Gastrocnemius medialis (tissue), 4 donors: ENCODE measurements around the gene METTL16. TPM values are rescaled to one million over a fixed set of nuclear protein-coding genes. Genes with fewer than 3 reads are reported as not detected.

Source experiments
- ATAC-seq, 2 donors: fragments of 150-250 bp; one replicate each; pipeline ENCODE4 v1.9.1; 2016
- DNase-seq, 2 donors: peaks; one replicate each; pipeline ENCODE4 v3.0.0-alpha.2; 2019
- H3K27ac ChIP-seq, 4 donors: fragments of 200-600 bp; sonication (generic); 1 replicate in 1 of 4; 2 replicates in 3 of 4; pipeline ENCODE4 v1.5.1; 2016 to 2018; ENCODE audit warnings: mild to moderate bottlenecking in 2 of 4, moderate library complexity in 1 of 4
- H3K27me3 ChIP-seq, 3 donors: fragments of 200-600 bp; sonication (generic) in 2 of 3; 1 replicate in 1 of 3; 2 replicates in 2 of 3; pipeline versions ENCODE4 v1.5.1 to v1.6.0; 2016 to 2019; ENCODE audit warnings: mild to moderate bottlenecking in 1 of 3, moderate library complexity in 1 of 3
- H3K36me3 ChIP-seq, 2 donors: fragments of 200-600 bp; sonication (generic) in 1 of 2; one replicate each; pipeline ENCODE4 v1.5.1; 2017 to 2018
- H3K4me1 ChIP-seq, 2 donors: fragments of 200-600 bp; sonication (generic) in 1 of 2; one replicate each; pipeline ENCODE4 v1.5.1; 2016 to 2017; ENCODE audit warnings: mild to moderate bottlenecking in 2 of 2
- H3K4me3 ChIP-seq, 4 donors: fragments of 200-600 bp; sonication (generic) in 3 of 4; 1 replicate in 1 of 4; 2 replicates in 3 of 4; pipeline ENCODE4 v1.5.1; 2016 to 2019; ENCODE audit warnings: mild to moderate bottlenecking in 2 of 4
- H3K9me3 ChIP-seq, 3 donors: fragments of 200-600 bp; sonication (generic) in 2 of 3; 1 replicate in 1 of 3; 2 replicates in 2 of 3; pipeline ENCODE4 v1.5.1; 2016 to 2019
- POLR2A ChIP-seq, 2 donors: fragments of 450-650 bp; IDR thresholded peaks; one replicate each; pipeline ENCODE4 v1.6.1; 2017; ENCODE audit warnings: antibody characterized with exemption in 2 of 2, mild to moderate bottlenecking in 2 of 2, moderate library complexity in 2 of 2
- in situ Hi-C, 4 donors: fragments of 200-750 bp; cut with MboI; loops; one replicate each; pipeline versions ENCODE4 v1.15.0 to v1.8.0; 2017; ENCODE audit warnings: low sequenced_read_pairs in 4 of 4
- intact Hi-C: fragments of 100-400 bp; cut with DNase I; formaldehyde crosslinking; loops from one replicate; pipeline ENCODE4 v1.15.1; 2023; ENCODE audit warnings: low total_unique reads
- total RNA-seq, 4 donors: library from RNA; depleted of rRNA; stranded (reverse); fragments of >200 nt; gene quantifications; one replicate each; pipeline versions ENCODE4 v1.1.0 to v1.2.3, GENCODE V29; 2016
- TF ChIP-seq, protein P1 (sequence below), 5 experiments: fragments of 450-650 bp in 3 of 5; fragments of 200-600 bp in 2 of 5; sonication (generic) in 2 of 5; IDR thresholded peaks in 4 of 5; conservative IDR thresholded peaks in 1 of 5; 1 replicate in 4 of 5; 2 replicates in 1 of 5; pipeline ENCODE4 v1.5.1; 2016 to 2019; ENCODE audit warnings: antibody characterized with exemption in 5 of 5, mild to moderate bottlenecking in 3 of 5, moderate library complexity in 3 of 5

The METTL16 gene
- total RNA-seq, 4 donors from 2014 or later: 18.2 to 59.7 (median 25.4) TPM

DNA sequence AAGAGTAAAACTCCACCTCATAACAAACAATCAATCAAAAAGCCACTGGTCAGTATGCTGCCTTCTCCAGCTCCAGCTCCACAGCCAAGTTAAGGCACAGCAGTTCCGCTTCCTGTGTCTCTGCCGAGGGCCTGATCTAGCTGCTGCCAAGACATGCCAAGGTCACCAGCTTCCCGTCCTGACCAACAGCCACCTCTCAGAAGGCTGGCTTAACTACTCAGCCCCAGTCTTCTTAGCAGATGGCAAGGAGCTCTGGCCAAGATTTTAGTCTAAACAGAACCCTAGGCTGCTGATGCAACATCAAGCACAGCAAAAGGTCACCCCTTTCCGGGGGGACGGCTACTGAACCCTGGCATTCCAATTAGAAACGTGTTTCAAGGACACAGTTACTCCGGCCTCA, 93.1 kb downstream of the METTL16 start:
- DNase-seq (peak in 1 of 2 donors; percentile 76), ATAC-seq (peak; percentile 48 to 78)
- Histone ChIP-seq H3K4me3 (no peak overlapping the region), H3K27me3 (no peaks in the 10 kb centered on the region), H3K9me3 (no peaks in the 10 kb centered on the region), H3K36me3 (peaks cover 0 to 17% of the 10 kb centered on the region in 2 donors), H3K4me1 (peaks cover 16 to 19% of the 10 kb centered on the region in 2 donors), H3K27ac (peak overlapping the region; percentile 54 to 81 (median 74))
- TF ChIP-seq, protein P1, sequence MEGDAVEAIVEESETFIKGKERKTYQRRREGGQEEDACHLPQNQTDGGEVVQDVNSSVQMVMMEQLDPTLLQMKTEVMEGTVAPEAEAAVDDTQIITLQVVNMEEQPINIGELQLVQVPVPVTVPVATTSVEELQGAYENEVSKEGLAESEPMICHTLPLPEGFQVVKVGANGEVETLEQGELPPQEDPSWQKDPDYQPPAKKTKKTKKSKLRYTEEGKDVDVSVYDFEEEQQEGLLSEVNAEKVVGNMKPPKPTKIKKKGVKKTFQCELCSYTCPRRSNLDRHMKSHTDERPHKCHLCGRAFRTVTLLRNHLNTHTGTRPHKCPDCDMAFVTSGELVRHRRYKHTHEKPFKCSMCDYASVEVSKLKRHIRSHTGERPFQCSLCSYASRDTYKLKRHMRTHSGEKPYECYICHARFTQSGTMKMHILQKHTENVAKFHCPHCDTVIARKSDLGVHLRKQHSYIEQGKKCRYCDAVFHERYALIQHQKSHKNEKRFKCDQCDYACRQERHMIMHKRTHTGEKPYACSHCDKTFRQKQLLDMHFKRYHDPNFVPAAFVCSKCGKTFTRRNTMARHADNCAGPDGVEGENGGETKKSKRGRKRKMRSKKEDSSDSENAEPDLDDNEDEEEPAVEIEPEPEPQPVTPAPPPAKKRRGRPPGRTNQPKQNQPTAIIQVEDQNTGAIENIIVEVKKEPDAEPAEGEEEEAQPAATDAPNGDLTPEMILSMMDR (IDR thresholded peaks at IDR 0.05 in 4 of 5, conservative IDR thresholded peaks at IDR 0.05 in 1 of 5): no peak
- TF ChIP-seq POLR2A (IDR thresholded peaks at IDR 0.05): no peak
- in situ Hi-C loops: loop anchor here in 3 of 4 donors (5.0 to 25.0 kb wide), 3 partner anchors 36 to 294 kb away; partner anchors contain the start of gene CLUH (in 1 of the 3)
- intact Hi-C loops: loop anchor here (10.0 kb wide), 1 partner anchor 54 kb away; no protein-coding TSS in a partner anchor

DNA sequence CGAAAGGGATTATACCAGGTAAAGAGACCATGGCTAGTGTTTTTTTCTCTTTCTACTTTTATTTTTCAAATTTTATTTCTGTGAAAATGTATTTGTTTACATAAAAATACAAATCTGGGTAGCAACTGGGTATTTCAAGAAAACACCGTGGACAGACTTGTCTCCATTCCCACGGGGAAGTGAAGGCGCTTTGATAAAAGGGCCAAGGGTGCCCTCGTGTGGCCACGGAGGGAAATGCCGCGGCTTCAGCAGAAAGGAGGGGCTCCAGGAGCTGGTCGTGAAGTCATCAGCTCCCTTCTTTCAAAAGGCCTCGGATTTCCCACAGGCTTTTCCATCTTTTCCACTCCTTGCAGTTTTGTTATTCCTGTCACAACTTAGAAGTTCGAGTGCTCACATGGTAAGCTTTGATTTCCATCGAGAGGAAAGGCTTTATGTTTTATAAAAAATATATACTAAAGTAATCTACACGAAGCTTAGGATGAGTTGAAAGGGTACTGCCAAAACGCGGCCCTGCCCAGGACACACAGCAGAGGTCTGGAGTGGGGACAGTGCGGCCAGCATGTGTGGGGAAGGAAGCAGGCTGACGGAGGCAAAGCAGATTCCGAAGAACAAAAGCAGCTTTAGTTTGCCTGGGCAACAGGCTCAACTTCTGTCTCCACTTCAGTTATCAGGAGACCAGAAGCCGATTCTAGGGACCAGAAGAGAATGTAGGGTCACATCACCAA, 95.5 kb downstream of the METTL16 start:
- no peaks in the 10 kb centered on the region for H3K27me3 ChIP-seq
- intact Hi-C loops (loop anchor here (1.0 to 10.0 kb wide), 2 partner anchors 34 to 51 kb away; no protein-coding TSS in a partner anchor), in situ Hi-C loops (loop anchor here in 3 of 4 donors (5.0 to 25.0 kb wide), 3 partner anchors 34 to 296 kb away; partner anchors contain the start of gene CLUH (in 1 of the 3))
- no peak overlapping the region for H3K4me3 ChIP-seq
- DNase-seq (peak; percentile 65 to 87), ATAC-seq (peak; percentile 64 to 79)
- TF ChIP-seq, protein P1 (IDR thresholded peaks at IDR 0.05 in 4 of 5, conservative IDR thresholded peaks at IDR 0.05 in 1 of 5): peak; percentile 96 to 98 (median 97)
- no peak for TF ChIP-seq POLR2A (IDR thresholded peaks at IDR 0.05)
- H3K27ac ChIP-seq: peak overlapping the region; percentile 13 to 59 (median 44)
- H3K4me1 ChIP-seq: peaks cover 16 to 28% of the 10 kb centered on the region in 2 donors
- H3K9me3 ChIP-seq: no peaks in the 10 kb centered on the region
- H3K36me3 ChIP-seq: peaks cover 0 to 17% of the 10 kb centered on the region in 2 donors

DNA sequence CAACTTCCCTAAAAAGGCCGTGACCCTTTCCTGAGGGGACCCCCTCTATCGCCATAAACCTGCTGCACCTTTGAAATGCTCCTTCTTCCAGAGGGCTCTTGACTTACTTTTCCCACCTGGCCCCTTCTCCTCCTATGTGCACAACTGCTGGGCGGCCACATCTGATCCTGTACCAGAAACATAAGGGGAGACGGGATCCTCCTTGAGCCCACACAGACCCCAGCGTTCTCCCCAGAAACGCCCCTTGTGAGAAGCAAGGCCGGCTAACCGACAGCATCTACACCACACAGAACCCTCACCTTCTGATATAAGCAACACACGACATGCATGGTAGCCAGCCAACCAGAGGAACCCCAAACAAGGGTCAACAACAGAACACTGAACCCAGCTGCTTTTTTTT, 96.6 kb downstream of the METTL16 start:
- in situ Hi-C loops: loop anchor here in 3 of 4 donors (5.0 to 25.0 kb wide), 3 partner anchors 33 to 297 kb away; partner anchors contain the start of gene CLUH (in 1 of the 3)
- Histone ChIP-seq H3K9me3 (no peaks in the 10 kb centered on the region), H3K27me3 (no peaks in the 10 kb centered on the region), H3K4me3 (no peak overlapping the region), H3K4me1 (peaks cover 16 to 28% of the 10 kb centered on the region in 2 donors), H3K36me3 (peaks cover 0 to 10% of the 10 kb centered on the region in 2 donors), H3K27ac (no peak overlapping the region)
- DNase-seq (no peak), ATAC-seq (no peak)
- no peak for TF ChIP-seq POLR2A (IDR thresholded peaks at IDR 0.05)
- TF ChIP-seq, protein P1 (IDR thresholded peaks at IDR 0.05 in 4 of 5, conservative IDR thresholded peaks at IDR 0.05 in 1 of 5): no peak
- intact Hi-C loops: loop anchor here (10.0 kb wide), 1 partner anchor 50 kb away; no protein-coding TSS in a partner anchor

DNA sequence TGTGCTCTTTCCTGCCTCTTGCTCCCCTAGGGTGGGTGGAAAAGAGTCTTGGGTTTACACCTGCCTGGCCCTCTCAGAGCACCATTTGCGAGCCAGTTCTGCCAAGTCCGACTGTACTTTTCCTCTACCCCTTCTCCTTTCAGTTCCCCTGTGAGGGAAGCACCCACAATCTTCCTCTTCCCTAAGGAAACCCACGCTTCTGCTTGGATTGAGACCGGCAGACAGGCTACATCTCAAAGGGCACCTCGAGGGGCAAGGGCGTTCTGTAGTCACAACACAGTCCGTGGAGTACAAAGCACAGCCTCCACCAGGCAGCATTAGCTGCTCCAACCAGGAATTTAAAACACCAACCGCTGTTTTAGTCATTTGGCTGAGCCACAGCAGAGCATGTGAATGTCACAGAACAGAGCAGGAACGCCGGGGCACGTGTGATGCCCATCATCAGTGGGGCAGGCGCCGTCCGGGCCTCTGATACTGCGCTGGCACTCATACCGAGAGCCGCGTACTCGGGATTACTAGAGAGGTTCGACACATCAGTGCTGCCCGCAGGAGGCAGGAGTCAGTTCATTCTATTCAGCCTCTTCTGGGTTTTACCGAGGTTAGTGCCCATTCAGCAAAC, 97.1 kb downstream of the METTL16 start:
- intact Hi-C loops (loop anchor here (10.0 kb wide), 1 partner anchor 50 kb away; no protein-coding TSS in a partner anchor), in situ Hi-C loops (loop anchor here (5.0 to 25.0 kb wide), 3 partner anchors 32 to 298 kb away; partner anchors contain the start of gene CLUH (in 1 of the 4))
- Histone ChIP-seq H3K36me3 (peaks cover 0 to 7% of the 10 kb centered on the region in 2 donors), H3K4me3 (no peak overlapping the region), H3K4me1 (peaks cover 15 to 28% of the 10 kb centered on the region in 2 donors), H3K9me3 (no peaks in the 10 kb centered on the region), H3K27ac (no peak overlapping the region), H3K27me3 (no peaks in the 10 kb centered on the region)
- no peak for ATAC-seq
- TF ChIP-seq, protein P1 (IDR thresholded peaks at IDR 0.05 in 4 of 5, conservative IDR thresholded peaks at IDR 0.05 in 1 of 5): no peak
- no peak for TF ChIP-seq POLR2A (IDR thresholded peaks at IDR 0.05)
- DNase-seq: no peak
